HG03280 (cell line): ENCODE measurements around the gene TOMM5.
A peak's percentile ranks its signal among the peaks of the same experiment; 100 is the strongest.
"Not testable (repeated sequence)": the region's sequence is repeated elsewhere in the genome, so short reads cannot be mapped to it uniquely, and the experiment has no call there.

Source experiments
- ATAC-seq: cut with Tn5 transposase; IDR thresholded peaks from one replicate; pipeline ENCODE4 v1.9.1; 2021; ENCODE audit warnings: mild to moderate bottlenecking, moderate library complexity; ENCODE audit not compliant: unreplicated experiment

The TOMM5 gene

GRCh38 chr9:37617161-37617560 is 24.8 kb upstream of the TOMM5 start:
- no peak for ATAC-seq

DNA sequence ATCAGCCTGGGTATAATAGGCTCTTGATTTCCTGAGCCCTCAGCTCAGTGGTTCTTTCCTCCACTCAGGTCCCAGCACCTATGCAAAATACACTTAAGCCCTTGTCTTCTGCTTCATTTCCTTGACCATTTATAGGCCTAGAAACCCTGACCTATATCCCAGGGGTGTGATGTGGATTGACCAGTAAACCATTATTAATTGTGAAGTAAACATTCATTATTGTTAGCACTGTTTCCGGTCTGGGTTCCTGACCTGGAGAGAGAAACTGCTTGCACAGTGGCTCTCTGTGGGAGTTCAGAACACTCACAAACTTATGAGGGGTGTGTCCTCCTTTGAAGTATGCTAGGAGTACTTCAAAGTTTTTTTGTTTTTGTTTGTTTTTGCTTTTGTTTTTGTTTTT is 19.6 kb upstream of the TOMM5 start:
- no peak for ATAC-seq

GRCh38 chr9:37611014-37611413 is 18.6 kb upstream of the TOMM5 start:
- ATAC-seq = no peak

GRCh38 chr9:37609735-37610397 is 17.5 kb upstream of the TOMM5 start:
- ATAC-seq = no peak

- no peak for ATAC-seq
These were observed 15.9 kb upstream of the TOMM5 start for GRCh38 chr9:37608250-37608649.

DNA sequence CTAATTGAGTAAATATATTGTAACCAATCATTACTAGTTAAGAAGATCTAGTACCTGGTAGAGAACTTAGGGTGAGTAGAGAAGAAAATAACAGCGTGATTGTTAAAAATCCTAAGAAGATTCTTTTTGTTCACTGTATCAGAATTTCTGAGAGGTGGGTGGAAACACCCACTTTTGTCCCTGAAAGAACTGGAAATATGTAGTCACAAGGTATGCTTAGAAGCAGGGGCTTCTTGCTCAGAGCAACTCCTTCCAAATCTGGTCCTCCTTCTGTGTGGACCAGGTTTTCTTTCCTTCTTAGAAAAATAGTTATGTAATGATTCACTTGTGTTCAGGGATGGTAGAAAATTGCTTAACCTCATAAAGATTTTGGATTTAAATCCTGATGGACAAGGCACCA is 11.9 kb upstream of the TOMM5 start:
- no peak for ATAC-seq

GRCh38 chr9:37602817-37603216 is 10.4 kb upstream of the TOMM5 start:
- ATAC-seq = no peak

GRCh38 chr9:37602061-37602460 is 9.7 kb upstream of the TOMM5 start:
- ATAC-seq = not testable (repeated sequence)

- ATAC-seq = no peak
These were observed 4.1 kb upstream of the TOMM5 start for GRCh38 chr9:37596504-37596903.

- no peak for ATAC-seq
These were observed 1.6 kb upstream of the TOMM5 start for GRCh38 chr9:37593883-37594448.

- no peak for ATAC-seq
These were observed 4.9 kb downstream of the TOMM5 start for GRCh38 chr9:37587521-37587920.

GRCh38 chr9:37583522-37584121 is 8.8 kb downstream of the TOMM5 start:
- ATAC-seq = no peak

DNA sequence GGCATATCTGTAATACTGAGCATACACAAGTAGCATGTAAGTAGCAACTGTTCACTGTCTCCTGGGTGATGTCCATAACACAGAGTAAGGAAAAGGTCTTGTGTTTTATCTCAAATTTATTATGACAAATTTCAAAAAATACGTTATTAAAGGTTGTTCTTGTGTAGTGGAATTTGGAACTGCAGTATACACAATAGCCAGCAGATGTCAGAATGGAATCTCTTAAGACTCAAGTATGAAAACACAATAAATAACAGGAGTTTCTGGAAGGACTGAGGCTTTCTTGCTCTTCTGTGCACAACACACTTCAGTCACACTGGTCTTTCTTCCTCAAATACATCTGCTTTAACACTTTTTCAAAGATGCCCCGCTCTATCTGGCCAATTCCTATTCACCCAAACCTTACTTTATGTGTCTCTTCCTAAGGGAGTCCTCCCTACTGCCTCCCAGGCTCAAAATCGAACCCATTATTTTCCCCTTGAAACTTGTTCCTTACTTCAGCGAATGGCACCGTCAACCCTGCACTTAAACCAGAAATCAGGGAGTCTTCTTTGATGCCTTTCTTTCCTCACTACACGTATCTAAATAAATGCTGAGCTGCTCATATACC is 9.7 kb downstream of the TOMM5 start:
- no peak for ATAC-seq

GRCh38 chr9:37575921-37576721 is 16.3 kb downstream of the TOMM5 start, which contains the start of gene FBXO10:
Gene FBXO10, minus strand, starts transcription at chr9:37576380. Its CDS starts 34,612 bp downstream, at chr9:37541768.
- peak; percentile 65 for ATAC-seq

- ATAC-seq = peak; percentile 62
These were observed 16.9 kb downstream of the TOMM5 start for GRCh38 chr9:37575511-37575914.

- ATAC-seq = no peak
These were observed 17.4 kb downstream of the TOMM5 start for GRCh38 chr9:37575001-37575400.

- no peak for ATAC-seq
These were observed 18.1 kb downstream of the TOMM5 start for GRCh38 chr9:37574241-37574721.

DNA sequence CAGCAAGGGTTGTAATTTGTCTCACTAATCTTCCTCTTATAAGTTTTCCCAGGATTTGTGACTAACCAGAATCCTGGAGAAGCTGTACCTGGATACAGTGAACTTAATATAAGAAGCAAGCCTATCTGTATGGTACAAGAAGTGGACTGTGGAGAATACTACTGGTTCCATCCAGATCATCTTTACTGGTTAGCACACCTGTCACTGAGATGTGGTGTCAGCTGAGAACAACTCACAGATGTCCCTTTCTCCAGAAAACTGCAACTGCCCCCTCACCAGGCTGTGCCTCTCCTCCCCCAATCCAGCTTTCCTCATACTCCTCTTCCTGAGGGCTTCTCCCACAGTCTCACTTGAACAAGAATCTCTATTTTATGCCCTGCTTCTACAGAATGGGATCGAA is 21.1 kb downstream of the TOMM5 start:
- ATAC-seq = no peak

GRCh38 chr9:37566716-37567115 is 25.7 kb downstream of the TOMM5 start:
- peak; percentile 26 for ATAC-seq

DNA sequence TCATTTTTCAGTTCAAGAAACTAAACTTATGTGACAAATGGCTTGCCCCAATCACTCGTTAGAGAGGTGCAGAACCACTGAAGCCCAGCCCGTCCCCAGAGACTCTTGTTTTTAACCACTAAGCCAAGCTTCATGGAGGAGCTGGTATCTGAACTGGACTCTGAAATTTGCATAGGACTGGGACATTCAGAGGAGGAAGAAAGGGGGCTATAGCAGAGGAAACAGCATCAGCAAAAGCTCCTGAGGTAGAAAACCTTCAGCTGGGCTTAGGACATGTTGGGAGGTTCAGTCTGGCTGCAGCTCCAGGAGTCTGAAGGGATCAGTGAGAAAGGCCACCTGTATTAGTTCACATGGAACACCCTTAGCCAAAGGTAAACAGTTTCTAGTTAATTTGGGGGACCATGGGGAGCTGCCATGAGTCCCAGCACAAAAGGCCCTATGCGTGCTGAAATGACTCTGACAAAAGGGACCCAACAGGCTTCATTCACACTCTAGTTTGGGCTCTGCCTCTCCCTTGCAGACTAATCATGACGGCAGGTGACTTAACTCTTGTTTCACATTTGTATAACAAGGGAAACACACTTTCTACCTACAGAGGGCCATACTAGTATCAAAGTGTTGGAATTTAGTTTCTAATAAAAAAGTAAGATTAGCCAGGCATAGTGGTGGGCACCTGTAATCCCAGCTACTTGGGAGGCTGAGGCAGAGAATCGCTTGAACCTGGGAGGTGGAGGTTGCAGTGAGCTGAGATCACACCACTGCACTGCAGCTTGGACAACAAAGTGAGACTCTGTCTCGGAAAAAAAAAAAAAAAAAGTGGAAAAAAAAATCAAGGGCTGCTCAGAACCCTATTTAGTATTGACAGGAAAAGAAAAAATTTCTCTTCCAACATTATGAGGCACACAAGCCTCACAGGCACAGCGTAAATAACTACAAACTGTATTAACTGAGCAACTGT is 26.5 kb downstream of the TOMM5 start:
- ATAC-seq = peak; percentile 67
